CD4-positive, alpha-beta T cell (primary cell): Measurements from ENCODE around the gene SCN3B. TPM values are rescaled to one million over a fixed set of nuclear protein-coding genes. Genes with fewer than 3 reads are reported as not detected.

Experiments
- ATAC-seq: fragments of 200-7000 bp; cut with Tn5 transposase; one replicate; pipeline ENCODE4 v1.10.0; 2022; ENCODE audit warnings: mild to moderate bottlenecking; ENCODE audit not compliant: poor library complexity
- CTCF ChIA-PET: fragments of 350-600 bp; sonication (Branson Sonifier 250); formaldehyde crosslinking; loops from one replicate; lab custom pipeline; 2021; ENCODE audit warnings: antibody characterized with exemption, inconsistent platforms; lab: Charles Lee
- POLR2A ChIA-PET: fragments of 350-600 bp; sonication (Branson Sonifier 250); formaldehyde crosslinking; loops from one replicate; lab custom pipeline; 2021; ENCODE audit warnings: antibody characterized with exemption, inconsistent platforms; lab: Charles Lee
- DNase-seq, 14 experiments: peaks; one replicate each; pipeline ENCODE4 v3.0.0-alpha.2; 2013 to 2020; ENCODE audit warnings: mixed read lengths in 2 of 14
- H3K27ac ChIP-seq, 2 donors: one replicate each; pipeline versions ENCODE4 v1.5.1 to v1.7.0; 2013; ENCODE audit warnings: low read length in 2 of 2, low read depth in 1 of 2, mild to moderate bottlenecking in 1 of 2
- H3K27me3 ChIP-seq, 2 experiments: 1 replicate in 1 of 2; 2 replicates in 1 of 2; pipeline versions ENCODE4 v1.6.1 to v1.7.0; 2013; ENCODE audit warnings: low read length in 2 of 2, control low read depth in 1 of 2, mild to moderate bottlenecking in 1 of 2, moderate library complexity in 1 of 2; ENCODE audit not compliant: insufficient read depth in 2 of 2, control insufficient read depth in 1 of 2
- H3K36me3 ChIP-seq: one replicate; pipeline ENCODE4 v1.6.1; 2013; ENCODE audit warnings: low read length, control low read depth; ENCODE audit not compliant: insufficient read depth
- H3K4me1 ChIP-seq: one replicate; pipeline ENCODE4 v1.6.1; 2013; ENCODE audit warnings: low read length, control low read depth; ENCODE audit not compliant: insufficient read depth
- H3K4me3 ChIP-seq: one replicate; pipeline ENCODE4 v1.5.1; 2013; ENCODE audit warnings: mild to moderate bottlenecking, low read length, moderate library complexity
- H3K9me3 ChIP-seq, 2 experiments: 1 replicate in 1 of 2; 2 replicates in 1 of 2; pipeline versions ENCODE4 v1.6.1 to v1.7.0; 2013; ENCODE audit warnings: low read length in 2 of 2, mild to moderate bottlenecking in 2 of 2, control low read depth in 1 of 2, moderate library complexity in 1 of 2; ENCODE audit not compliant: control insufficient read depth in 1 of 2, insufficient read depth in 1 of 2
- H3K27ac Mint-ChIP-seq: one replicate; pipeline ENCODE4 v1.8.0; 2020; ENCODE audit warnings: mixed read lengths
- H3K27me3 Mint-ChIP-seq: one replicate; pipeline ENCODE4 v1.8.0; 2021; ENCODE audit warnings: mixed read lengths
- H3K36me3 Mint-ChIP-seq: one replicate; pipeline ENCODE4 v1.8.0; 2021; ENCODE audit warnings: low read depth, mixed read lengths
- H3K4me1 Mint-ChIP-seq: one replicate; pipeline ENCODE4 v1.8.0; 2021; ENCODE audit warnings: low read depth, mixed read lengths
- H3K4me3 Mint-ChIP-seq: one replicate; pipeline ENCODE4 v1.8.0; 2020; ENCODE audit warnings: mild to moderate bottlenecking, mixed read lengths
- H3K9me3 Mint-ChIP-seq: one replicate; pipeline ENCODE4 v1.8.0; 2020; ENCODE audit warnings: mixed read lengths
- intact Hi-C, 2 experiments: fragments of 100-400 bp; cut with DNase I in 1 of 2; cut with micrococcal nuclease in 1 of 2; formaldehyde crosslinking; loops; one replicate each; pipeline versions ENCODE4 v1.15.1 to v1.9.0; 2023 to 2025; cut with DNase I, micrococcal nuclease
- total RNA-seq, 174 experiments: library from RNA in 2 of 174; stranded (reverse) in 2 of 174; gene quantifications; one replicate each; pipeline ENCODE4 v1.2.3 and lab custom pipeline; 2021 to 2026
- TF ChIP-seq, protein P1 (sequence below): fragments of 200-600 bp; IDR thresholded peaks from one replicate; pipeline ENCODE4 v1.8.0; 2022; ENCODE audit warnings: antibody characterized with exemption, mild to moderate bottlenecking

The SCN3B gene
- total RNA-seq, 2 experiments from 2014 or later = not detected

DNA sequence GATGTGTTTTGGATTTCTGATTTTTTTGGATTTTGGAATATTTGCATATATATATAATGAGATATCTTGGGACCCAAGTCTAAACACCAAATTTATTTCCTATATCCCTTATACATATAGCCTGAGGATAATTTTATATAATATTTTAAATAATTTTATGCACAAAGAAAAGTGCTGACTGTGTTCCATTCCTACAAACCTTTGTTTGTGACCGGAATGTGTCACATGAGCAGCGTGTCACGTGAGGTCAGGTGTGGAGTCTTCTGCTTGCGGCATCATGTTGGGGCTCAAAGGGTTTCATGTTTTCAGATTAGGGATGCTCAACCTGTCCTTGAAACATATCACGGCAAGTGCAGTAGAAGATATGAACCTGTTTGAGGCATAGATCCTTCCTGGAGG lies 65.6 kb downstream of the SCN3B start:
- DNase-seq (no peak), ATAC-seq (no peak)
- Histone ChIP-seq H3K36me3 (peaks cover 5% of the 10 kb centered on the region), H3K27ac (no peak overlapping the region), H3K27me3 (no peaks in the 10 kb centered on the region), H3K4me3 (no peak overlapping the region), H3K4me1 (no peaks in the 10 kb centered on the region), H3K9me3 (no peaks in the 10 kb centered on the region)
- TF ChIP-seq, protein P1, sequence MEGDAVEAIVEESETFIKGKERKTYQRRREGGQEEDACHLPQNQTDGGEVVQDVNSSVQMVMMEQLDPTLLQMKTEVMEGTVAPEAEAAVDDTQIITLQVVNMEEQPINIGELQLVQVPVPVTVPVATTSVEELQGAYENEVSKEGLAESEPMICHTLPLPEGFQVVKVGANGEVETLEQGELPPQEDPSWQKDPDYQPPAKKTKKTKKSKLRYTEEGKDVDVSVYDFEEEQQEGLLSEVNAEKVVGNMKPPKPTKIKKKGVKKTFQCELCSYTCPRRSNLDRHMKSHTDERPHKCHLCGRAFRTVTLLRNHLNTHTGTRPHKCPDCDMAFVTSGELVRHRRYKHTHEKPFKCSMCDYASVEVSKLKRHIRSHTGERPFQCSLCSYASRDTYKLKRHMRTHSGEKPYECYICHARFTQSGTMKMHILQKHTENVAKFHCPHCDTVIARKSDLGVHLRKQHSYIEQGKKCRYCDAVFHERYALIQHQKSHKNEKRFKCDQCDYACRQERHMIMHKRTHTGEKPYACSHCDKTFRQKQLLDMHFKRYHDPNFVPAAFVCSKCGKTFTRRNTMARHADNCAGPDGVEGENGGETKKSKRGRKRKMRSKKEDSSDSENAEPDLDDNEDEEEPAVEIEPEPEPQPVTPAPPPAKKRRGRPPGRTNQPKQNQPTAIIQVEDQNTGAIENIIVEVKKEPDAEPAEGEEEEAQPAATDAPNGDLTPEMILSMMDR = no peak
- no peak overlapping the region for H3K27ac Mint-ChIP-seq
- no peaks in the 10 kb centered on the region for H3K27me3 Mint-ChIP-seq
- H3K4me3 Mint-ChIP-seq = no peak overlapping the region
- ChIA-PET CTCF (no interaction called here), POLR2A (no interaction called here)
- no peaks in the 10 kb centered on the region for H3K36me3 Mint-ChIP-seq
- intact Hi-C loops = no loop called here
- H3K9me3 Mint-ChIP-seq = no peaks in the 10 kb centered on the region
- H3K4me1 Mint-ChIP-seq = no peaks in the 10 kb centered on the region

DNA sequence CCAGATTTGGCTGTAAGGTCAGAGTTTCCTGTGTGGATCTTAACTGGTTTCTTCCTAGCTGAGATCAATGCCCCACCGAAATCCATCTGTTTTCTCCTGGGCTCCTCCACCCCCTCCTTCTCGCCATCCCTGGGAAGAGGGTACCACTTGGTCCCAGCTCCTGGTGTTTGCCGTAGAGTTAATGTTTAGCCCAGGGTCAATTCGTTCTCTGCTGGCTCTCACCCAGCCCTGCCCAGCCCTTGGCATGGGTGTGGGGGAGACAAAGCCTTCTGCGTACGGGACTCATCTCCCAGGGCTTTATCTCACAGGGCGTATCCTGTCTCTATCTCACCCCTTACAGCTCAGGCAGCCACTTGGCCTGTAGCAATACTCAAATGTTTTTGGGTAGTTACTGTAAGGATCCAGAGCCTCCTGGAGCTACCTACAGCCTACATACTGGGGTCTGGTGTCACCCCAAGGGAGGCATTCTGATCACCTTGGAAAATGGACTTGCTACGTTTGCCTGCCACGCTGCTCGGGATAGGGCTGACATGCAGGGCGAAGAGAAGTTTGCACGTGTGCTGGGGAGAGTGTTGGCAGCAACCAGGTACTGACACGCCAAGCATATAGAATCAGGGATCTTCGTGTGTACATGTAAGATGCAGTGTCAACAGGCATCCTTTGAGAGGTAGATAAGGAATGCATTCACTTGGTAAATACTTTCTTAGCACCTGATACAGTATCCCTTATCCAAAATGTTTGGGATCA lies 66.1 kb downstream of the SCN3B start:
- ChIA-PET CTCF (no interaction called here), POLR2A (no interaction called here)
- Histone ChIP-seq H3K27ac (no peak overlapping the region), H3K4me3 (no peak overlapping the region), H3K4me1 (no peaks in the 10 kb centered on the region), H3K27me3 (no peaks in the 10 kb centered on the region), H3K36me3 (peaks cover 5% of the 10 kb centered on the region), H3K9me3 (no peaks in the 10 kb centered on the region)
- no peaks in the 10 kb centered on the region for H3K36me3 Mint-ChIP-seq
- H3K9me3 Mint-ChIP-seq = no peaks in the 10 kb centered on the region
- H3K4me1 Mint-ChIP-seq = no peaks in the 10 kb centered on the region
- TF ChIP-seq, protein P1 = no peak
- no peaks in the 10 kb centered on the region for H3K27me3 Mint-ChIP-seq
- no peak overlapping the region for H3K4me3 Mint-ChIP-seq
- no peak for DNase-seq
- no peak overlapping the region for H3K27ac Mint-ChIP-seq
- no peak for ATAC-seq
- intact Hi-C loops = no loop called here

DNA sequence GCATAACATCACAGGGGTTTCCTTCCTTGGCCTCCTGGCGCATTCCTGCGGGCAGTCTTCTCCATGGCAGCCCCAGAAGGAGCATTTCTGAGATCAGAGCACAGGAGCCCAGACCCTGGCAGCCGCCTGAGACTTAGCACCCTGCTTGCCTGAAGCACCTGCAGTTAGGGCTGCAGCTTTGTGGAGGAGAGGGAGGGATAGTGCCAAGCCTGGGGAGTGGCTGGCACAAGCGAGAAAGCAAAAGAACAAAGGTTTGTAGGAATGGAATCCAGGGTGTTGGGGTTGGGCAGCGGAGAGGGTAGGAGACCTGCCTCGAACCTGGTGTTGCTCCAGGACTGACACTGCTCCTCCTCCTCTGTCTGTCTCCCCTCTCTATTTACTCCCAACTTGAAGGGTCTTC lies 66.9 kb downstream of the SCN3B start:
- Histone ChIP-seq H3K9me3 (no peaks in the 10 kb centered on the region), H3K27ac (no peak overlapping the region), H3K36me3 (peaks cover 5% of the 10 kb centered on the region), H3K27me3 (no peaks in the 10 kb centered on the region), H3K4me3 (no peak overlapping the region), H3K4me1 (no peaks in the 10 kb centered on the region)
- no peaks in the 10 kb centered on the region for H3K9me3 Mint-ChIP-seq
- no peak overlapping the region for H3K27ac Mint-ChIP-seq
- ChIA-PET POLR2A (no interaction called here), CTCF (no interaction called here)
- no peak for DNase-seq
- no peaks in the 10 kb centered on the region for H3K4me1 Mint-ChIP-seq
- intact Hi-C loops = no loop called here
- H3K36me3 Mint-ChIP-seq = no peaks in the 10 kb centered on the region
- ATAC-seq = no peak
- H3K27me3 Mint-ChIP-seq = no peaks in the 10 kb centered on the region
- no peak overlapping the region for H3K4me3 Mint-ChIP-seq
- TF ChIP-seq, protein P1 = no peak
